GM23248 (cell line): ENCODE measurements around the gene GRID2IP. TPM values are rescaled to one million over a fixed set of nuclear protein-coding genes. Genes with fewer than 3 reads are reported as not detected.
A peak's percentile ranks its signal among the peaks of the same experiment; 100 is the strongest.

Experiments used
- DNase-seq: peaks from one replicate; pipeline ENCODE4 v3.0.0-alpha.2; 2015
- H2AFZ ChIP-seq: fragments of 200-600 bp; sonication (generic); 2 replicates; pipeline ENCODE4 v1.6.1; 2016; ENCODE audit warnings: antibody characterized with exemption
- H3F3A ChIP-seq: fragments of 200-600 bp; sonication (generic); 2 replicates; pipeline ENCODE4 v1.6.1; 2016; ENCODE audit warnings: mild to moderate bottlenecking, antibody characterized with exemption, mixed run types; ENCODE audit not compliant: insufficient read depth
- H3K27ac ChIP-seq: fragments of 200-600 bp; sonication (generic); 2 replicates; pipeline ENCODE4 v1.5.1; 2016; ENCODE audit warnings: mild to moderate bottlenecking
- H3K27me3 ChIP-seq: fragments of 200-600 bp; sonication (generic); replicated peaks from 2 replicates; pipeline ENCODE4 v1.6.1; 2016; ENCODE audit warnings: mild to moderate bottlenecking; ENCODE audit not compliant: insufficient read depth
- H3K36me3 ChIP-seq: fragments of 200-600 bp; sonication (generic); 2 replicates; pipeline ENCODE4 v1.6.1; 2016; ENCODE audit warnings: low read depth, mild to moderate bottlenecking
- H3K4me1 ChIP-seq: fragments of 200-600 bp; sonication (generic); 2 replicates; pipeline ENCODE4 v1.6.1; 2016; ENCODE audit warnings: mild to moderate bottlenecking; ENCODE audit not compliant: insufficient read depth
- H3K4me2 ChIP-seq: fragments of 200-600 bp; sonication (generic); one replicate; pipeline ENCODE4 v1.6.1; 2016; ENCODE audit warnings: mild to moderate bottlenecking; ENCODE audit not compliant: unreplicated experiment
- H3K4me3 ChIP-seq: fragments of 200-600 bp; sonication (generic); 2 replicates; pipeline ENCODE4 v1.5.1; 2016; ENCODE audit warnings: mild to moderate bottlenecking
- H3K79me2 ChIP-seq: fragments of 200-600 bp; sonication (generic); 2 replicates; pipeline ENCODE4 v1.6.1; 2016; ENCODE audit warnings: mild to moderate bottlenecking; ENCODE audit not compliant: insufficient read depth
- H3K9ac ChIP-seq: fragments of 200-600 bp; sonication (generic); 2 replicates; pipeline ENCODE4 v1.6.1; 2016; ENCODE audit warnings: mild to moderate bottlenecking
- H3K9me2 ChIP-seq: fragments of 200-600 bp; sonication (generic); 2 replicates; pipeline ENCODE4 v1.6.1; 2016; ENCODE audit warnings: mixed run types, mild to moderate bottlenecking, moderate library complexity; ENCODE audit not compliant: insufficient read depth
- H3K9me3 ChIP-seq: fragments of 200-600 bp; sonication (generic); one replicate; pipeline ENCODE4 v1.6.1; 2017; ENCODE audit warnings: low read depth
- H4K20me1 ChIP-seq: fragments of 200-600 bp; sonication (generic); 2 replicates; pipeline ENCODE4 v1.6.0; 2016; ENCODE audit not compliant: insufficient read depth
- EZH2 ChIP-seq: fragments of 200-600 bp; sonication (generic); IDR thresholded peaks from 2 replicates; pipeline ENCODE4 v1.6.1; 2018; ENCODE audit warnings: antibody characterized with exemption, mild to moderate bottlenecking; ENCODE audit not compliant: insufficient read depth, poor library complexity, severe bottlenecking
- EZH2phosphoT487 ChIP-seq: fragments of 200-600 bp; sonication (generic); IDR thresholded peaks from 2 replicates; pipeline ENCODE4 v1.6.1; 2018; ENCODE audit warnings: antibody characterized with exemption, moderate library complexity, mild to moderate bottlenecking, low read depth; ENCODE audit not compliant: insufficient read depth
- WGBS, 2 experiments: methylation state at CpG; one replicate each; pipeline ENCODE4 v1.1.6; 2015 to 2017; ENCODE audit warnings: low lambda C conversion rate in 2 of 2, low coverage in 1 of 2; ENCODE audit errors: missing lambda C conversion rate in 2 of 2; 5-methylcytosine and 5-hydroxymethylcytosine counted together
- in situ Hi-C: fragments of 300-500 bp; cut with MboI; formaldehyde crosslinking; loops from 2 replicates; pipeline ENCODE4 v1.15.0; 2020
- polyA plus RNA-seq: library from polyadenylated mRNA; unstranded; fragments of >200 nt; fragmentation: Nextera tagmentation; extraction: Ambion mirVana; gene quantifications from 2 replicates; pipeline ENCODE4 v1.2.1, GENCODE V29; 2016
- total RNA-seq: library from RNA; depleted of rRNA; stranded (reverse); fragments of >200 nt; shearing (Covaris generic); gene quantifications from 2 replicates; pipeline ENCODE4 v1.2.3, GENCODE V29; 2014

The GRID2IP gene
- total and polyA plus RNA-seq, 2 experiments from 2014 or later, result not detected

DNA sequence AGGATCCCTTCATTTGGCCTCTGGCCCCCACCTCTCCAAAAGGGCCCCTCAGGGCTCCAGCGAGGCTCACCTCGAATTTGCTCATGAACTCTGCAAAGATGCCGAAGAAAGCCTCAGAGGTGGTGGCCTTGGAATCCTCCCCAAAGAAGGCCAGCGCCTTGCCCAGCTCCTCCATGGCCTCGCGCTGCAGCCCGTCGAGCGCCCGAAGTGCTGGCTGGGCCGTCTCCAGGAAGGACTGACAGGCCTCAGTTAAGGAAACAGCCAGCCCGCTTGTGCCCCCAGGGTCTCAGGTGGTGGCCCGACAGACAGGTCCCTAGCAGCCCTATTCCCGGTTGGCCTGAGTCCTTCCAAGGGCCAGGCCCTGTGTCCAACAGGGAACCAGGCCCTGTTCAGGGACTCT is 53.3 kb downstream of the GRID2IP start:
- H3K36me3 ChIP-seq, result no peaks in the 10 kb centered on the region
- H4K20me1 ChIP-seq, result no peaks in the 10 kb centered on the region
- TF ChIP-seq EZH2phosphoT487 (no peak), EZH2 (no peak)
- H3K9me3 ChIP-seq, result no peaks in the 10 kb centered on the region
- H3K4me3 ChIP-seq, result no peak overlapping the region
- no peak for DNase-seq
- H3K27ac ChIP-seq, result no peak overlapping the region
- no peaks in the 10 kb centered on the region for H3K79me2 ChIP-seq
- in situ Hi-C loops, result no loop called here
- no peaks in the 10 kb centered on the region for H3K27me3 ChIP-seq
- no peaks in the 10 kb centered on the region for H3K4me1 ChIP-seq
- H3K9me2 ChIP-seq, result no peaks in the 10 kb centered on the region
- 85 to 89% methylated on average over 13 to 14 of the region's 14 CpGs for WGBS, 2 experiments
- H3K9ac ChIP-seq, result no peak overlapping the region
- H2AFZ ChIP-seq, result no peak overlapping the region
- H3F3A ChIP-seq, result peaks cover 4% of the 10 kb centered on the region; the same call in 1 of the 2 replicates
- H3K4me2 ChIP-seq, result no peak overlapping the region

- peaks cover 4% of the 10 kb centered on the region; the same call in 1 of the 2 replicates for H3F3A ChIP-seq
- no peaks in the 10 kb centered on the region for H4K20me1 ChIP-seq
- no peak overlapping the region for H3K4me2 ChIP-seq
- no peak overlapping the region for H3K27ac ChIP-seq
- H3K9ac ChIP-seq, result no peak overlapping the region
- no peak for DNase-seq
- H3K36me3 ChIP-seq, result no peaks in the 10 kb centered on the region
- H3K4me3 ChIP-seq, result no peak overlapping the region
- no peaks in the 10 kb centered on the region for H3K9me3 ChIP-seq
- 92 to 93% methylated on average over 11 to 12 of the region's 14 CpGs for WGBS, 2 experiments
- in situ Hi-C loops, result no loop called here
- H2AFZ ChIP-seq, result no peak overlapping the region
- no peak for TF ChIP-seq EZH2phosphoT487
- no peak for TF ChIP-seq EZH2
- no peaks in the 10 kb centered on the region; the same call in 1 of the 2 replicates for H3K27me3 ChIP-seq
- H3K79me2 ChIP-seq, result no peaks in the 10 kb centered on the region
- H3K9me2 ChIP-seq, result no peaks in the 10 kb centered on the region
- no peaks in the 10 kb centered on the region for H3K4me1 ChIP-seq
Observed at GRCh38 chr7:6497637-6497905, 53.7 kb downstream of the GRID2IP start.

GRCh38 chr7:6496842-6497636 is 54.2 kb downstream of the GRID2IP start:
- Histone ChIP-seq H3K4me2 (no peak overlapping the region), H3F3A (peaks cover 4% of the 10 kb centered on the region; the same call in 1 of the 2 replicates), H3K9ac (no peak overlapping the region), H3K9me2 (no peaks in the 10 kb centered on the region), H2AFZ (no peak overlapping the region), H3K36me3 (no peaks in the 10 kb centered on the region), H3K9me3 (no peaks in the 10 kb centered on the region), H3K27ac (no peak overlapping the region), H4K20me1 (no peaks in the 10 kb centered on the region), H3K4me1 (no peaks in the 10 kb centered on the region), H3K79me2 (no peaks in the 10 kb centered on the region), H3K4me3 (no peak overlapping the region), H3K27me3 (no peaks in the 10 kb centered on the region; the same call in 1 of the 2 replicates)
- TF ChIP-seq EZH2phosphoT487, result no peak
- no peak for TF ChIP-seq EZH2
- in situ Hi-C loops, result no loop called here
- DNase-seq, result no peak
- 62 to 63% methylated on average over 19 of the region's 19 CpGs for WGBS, 2 experiments

GRCh38 chr7:6495597-6496262 is 55.5 kb downstream of the GRID2IP start:
- Histone ChIP-seq H3K4me3 (no peak overlapping the region), H3K9me2 (no peaks in the 10 kb centered on the region), H3F3A (peaks cover 4% of the 10 kb centered on the region; the same call in 1 of the 2 replicates), H3K9me3 (no peaks in the 10 kb centered on the region), H3K36me3 (no peaks in the 10 kb centered on the region), H3K27me3 (no peaks in the 10 kb centered on the region; the same call in 1 of the 2 replicates), H4K20me1 (no peaks in the 10 kb centered on the region), H3K4me1 (no peaks in the 10 kb centered on the region), H2AFZ (no peak overlapping the region), H3K9ac (no peak overlapping the region), H3K79me2 (no peaks in the 10 kb centered on the region), H3K27ac (no peak overlapping the region), H3K4me2 (no peak overlapping the region)
- 81 to 84% methylated on average over 6 of the region's 6 CpGs for WGBS, 2 experiments
- TF ChIP-seq EZH2phosphoT487 (no peak), EZH2 (no peak)
- peak; percentile 59 for DNase-seq
- in situ Hi-C loops, result no loop called here
